Hepatocyte (in vitro differentiated cells): Measurements from ENCODE around the gene CD46. TPM values are rescaled to one million over a fixed set of nuclear protein-coding genes. Genes with fewer than 3 reads are reported as not detected.

Experiments
- DNase-seq: peaks from one replicate; pipeline ENCODE4 v3.0.0-alpha.2; 2016; ENCODE audit warnings: low spot score
- H2AFZ ChIP-seq: fragments of 200-600 bp; sonication (generic); 2 replicates; pipeline ENCODE4 v1.6.0; 2016; ENCODE audit warnings: antibody characterized with exemption, mild to moderate bottlenecking
- H3K27ac ChIP-seq: fragments of 200-600 bp; sonication (generic); 2 replicates; pipeline ENCODE4 v1.5.1; 2016; ENCODE audit warnings: mild to moderate bottlenecking
- H3K27me3 ChIP-seq: fragments of 200-600 bp; sonication (generic); 2 replicates; pipeline ENCODE4 v1.6.1; 2016
- H3K36me3 ChIP-seq: fragments of 200-600 bp; sonication (generic); replicated peaks from 2 replicates; pipeline ENCODE4 v1.5.1; 2016; ENCODE audit warnings: low read depth; ENCODE audit not compliant: insufficient read depth
- H3K4me1 ChIP-seq: fragments of 200-600 bp; sonication (generic); 2 replicates; pipeline ENCODE4 v1.5.1; 2016; ENCODE audit warnings: mild to moderate bottlenecking, moderate library complexity; ENCODE audit not compliant: insufficient read depth
- H3K4me2 ChIP-seq: fragments of 200-600 bp; sonication (generic); 2 replicates; pipeline ENCODE4 v1.6.0; 2016
- H3K4me3 ChIP-seq: fragments of 200-600 bp; sonication (generic); 2 replicates; pipeline ENCODE4 v1.5.1; 2016; ENCODE audit warnings: mild to moderate bottlenecking
- H3K79me2 ChIP-seq: fragments of 200-600 bp; sonication (generic); 2 replicates; pipeline ENCODE4 v1.6.0; 2017; ENCODE audit warnings: mild to moderate bottlenecking
- H3K9me2 ChIP-seq: fragments of 200-600 bp; sonication (generic); replicated peaks from 2 replicates; pipeline ENCODE4 v1.6.0; 2017; ENCODE audit warnings: mild to moderate bottlenecking; ENCODE audit not compliant: insufficient read depth
- H3K9me3 ChIP-seq: fragments of 200-600 bp; sonication (generic); 2 replicates; pipeline ENCODE4 v1.5.1; 2016; ENCODE audit warnings: low read depth, mild to moderate bottlenecking
- H4K20me1 ChIP-seq: fragments of 200-600 bp; sonication (generic); 2 replicates; pipeline ENCODE4 v1.6.0; 2016; ENCODE audit warnings: mild to moderate bottlenecking; ENCODE audit not compliant: insufficient read depth, poor library complexity, severe bottlenecking
- CTCF ChIP-seq: fragments of 200-600 bp; sonication (generic); IDR thresholded peaks from 2 replicates; pipeline ENCODE4 v1.5.1; 2016; ENCODE audit warnings: antibody characterized with exemption, mild to moderate bottlenecking; ENCODE audit not compliant: poor library complexity
- EZH2 ChIP-seq: fragments of 200-600 bp; sonication (generic); IDR thresholded peaks from 2 replicates; pipeline ENCODE4 v1.6.1; 2016; ENCODE audit warnings: antibody characterized with exemption, mild to moderate bottlenecking, borderline replicate concordance
- EZH2phosphoT487 ChIP-seq: fragments of 200-600 bp; sonication (generic); IDR thresholded peaks from one replicate; pipeline ENCODE4 v1.6.1; 2018; ENCODE audit warnings: antibody characterized with exemption, mild to moderate bottlenecking, low read depth, moderate library complexity; ENCODE audit not compliant: unreplicated experiment, severe bottlenecking
- WGBS: methylation state at CpG from one replicate; pipeline ENCODE4 v1.1.6; 2016; ENCODE audit warnings: low lambda C conversion rate; ENCODE audit errors: missing lambda C conversion rate; 5-methylcytosine and 5-hydroxymethylcytosine counted together
- polyA plus RNA-seq: library from polyadenylated mRNA; unstranded; fragments of >200 nt; fragmentation: Nextera tagmentation; extraction: Ambion mirVana; gene quantifications from 2 replicates; pipeline ENCODE4 v1.2.1, GENCODE V29; 2016
- total RNA-seq: library from RNA; depleted of rRNA; stranded (reverse); fragments of >200 nt; gene quantifications from 2 replicates; pipeline ENCODE4 v1.2.3, GENCODE V29; 2014

Gene CD46
- total and polyA plus RNA-seq, 2 experiments from 2014 or later = 176 to 228 TPM

- Histone ChIP-seq H3K79me2 (peaks cover 41% of the 10 kb centered on the region), H3K4me2 (peak overlapping the region; percentile 65), H3K9me3 (no peaks in the 10 kb centered on the region), H3K27me3 (no peaks in the 10 kb centered on the region), H3K9me2 (no peaks in the 10 kb centered on the region), H2AFZ (no peak overlapping the region), H4K20me1 (no peaks in the 10 kb centered on the region), H3K36me3 (no peaks in the 10 kb centered on the region), H3K4me1 (peaks cover 44% of the 10 kb centered on the region), H3K4me3 (no peak overlapping the region), H3K27ac (peak overlapping the region; percentile 93)
- no peak for DNase-seq
- WGBS = 97% methylated on average over 6 of the region's 6 CpGs
- TF ChIP-seq EZH2 = no peak
- no peak for TF ChIP-seq CTCF
- no peak for TF ChIP-seq EZH2phosphoT487
Observed at GRCh38 chr1:207824691-207825408, 73.0 kb downstream of the CD46 start.

- H4K20me1 ChIP-seq = no peaks in the 10 kb centered on the region
- no peaks in the 10 kb centered on the region for H3K9me3 ChIP-seq
- no peak for TF ChIP-seq EZH2phosphoT487
- TF ChIP-seq CTCF = no peak
- no peak for TF ChIP-seq EZH2
- peaks cover 43% of the 10 kb centered on the region for H3K79me2 ChIP-seq
- H3K27me3 ChIP-seq = no peaks in the 10 kb centered on the region
- DNase-seq = no peak
- H3K27ac ChIP-seq = peak overlapping the region; percentile 93
- peaks cover 44% of the 10 kb centered on the region for H3K4me1 ChIP-seq
- H2AFZ ChIP-seq = no peak overlapping the region
- no peak overlapping the region for H3K4me3 ChIP-seq
- H3K36me3 ChIP-seq = no peaks in the 10 kb centered on the region
- 95% methylated on average over 2 of the region's 2 CpGs for WGBS
- H3K4me2 ChIP-seq = peak overlapping the region; percentile 65
- no peaks in the 10 kb centered on the region for H3K9me2 ChIP-seq
Observed at GRCh38 chr1:207825409-207825695, 73.5 kb downstream of the CD46 start.

- Histone ChIP-seq H3K27me3 (no peaks in the 10 kb centered on the region), H4K20me1 (no peaks in the 10 kb centered on the region), H3K27ac (peak overlapping the region; percentile 93), H2AFZ (peak overlapping the region; percentile 27), H3K4me2 (peak overlapping the region; percentile 65), H3K9me3 (no peaks in the 10 kb centered on the region), H3K79me2 (peaks cover 43% of the 10 kb centered on the region), H3K36me3 (no peaks in the 10 kb centered on the region), H3K4me1 (peaks cover 44% of the 10 kb centered on the region), H3K4me3 (peak overlapping the region; percentile 1), H3K9me2 (no peaks in the 10 kb centered on the region)
- 83% methylated on average over 18 of the region's 18 CpGs for WGBS
- no peak for DNase-seq
- TF ChIP-seq CTCF = no peak
- TF ChIP-seq EZH2 = no peak
- no peak for TF ChIP-seq EZH2phosphoT487
Observed at GRCh38 chr1:207825719-207826556, 74.1 kb downstream of the CD46 start.
